T-helper 9 cell (primary cell): ENCODE results near the gene ART3.

Experiments used
- DNase-seq: peaks from one replicate; pipeline ENCODE4 v3.0.0-alpha.2; 2020

ART3 gene

GRCh38 chr4:76153356-76153755 is 78.8 kb downstream of the ART3 start:
- DNase-seq, result no peak

GRCh38 chr4:76155979-76156378 is 81.5 kb downstream of the ART3 start:
- DNase-seq, result no peak

GRCh38 chr4:76156635-76157034 is 82.1 kb downstream of the ART3 start:
- no peak for DNase-seq

- no peak for DNase-seq
These were observed 85.8 kb downstream of the ART3 start for GRCh38 chr4:76160355-76160754.
